SU-DHL-6 (cell line): ENCODE results near the gene SLC1A3.

ENCODE experiments used
- H2AFZ ChIP-seq: fragments of 200-600 bp; sonication (generic); 2 replicates; pipeline ENCODE4 v1.6.1; 2014; ENCODE audit warnings: low read depth, mild to moderate bottlenecking, moderate library complexity, mixed read lengths, antibody characterized with exemption, low read length; ENCODE audit not compliant: severe bottlenecking
- H3F3A ChIP-seq: fragments of 200-600 bp; shearing (Covaris generic); 2 replicates; pipeline ENCODE4 v1.6.0; 2016; ENCODE audit warnings: antibody characterized with exemption, mild to moderate bottlenecking; ENCODE audit not compliant: insufficient read depth
- H3K27ac ChIP-seq: fragments of 200-600 bp; sonication (generic); 2 replicates; pipeline ENCODE4 v1.5.1; 2016; ENCODE audit warnings: low read depth, mild to moderate bottlenecking, low read length, moderate library complexity, mixed read lengths
- H3K27me3 ChIP-seq: fragments of 200-600 bp; sonication (generic), shearing (Covaris generic); 2 replicates; pipeline ENCODE4 v1.6.0; 2014; ENCODE audit warnings: mild to moderate bottlenecking, low read length
- H3K36me3 ChIP-seq: fragments of 200-600 bp; sonication (generic); 2 replicates; pipeline ENCODE4 v1.6.1; 2014; ENCODE audit warnings: mild to moderate bottlenecking, low read length, mixed read lengths
- H3K4me2 ChIP-seq: fragments of 300-600, 200-600 bp; shearing (Covaris generic), sonication (generic); 2 replicates; pipeline ENCODE4 v1.6.0; 2014; ENCODE audit warnings: low read length, low read depth, mild to moderate bottlenecking; ENCODE audit not compliant: poor library complexity, severe bottlenecking
- H3K4me3 ChIP-seq: fragments of 200-600 bp; sonication (generic); 2 replicates; pipeline ENCODE4 v1.5.1; 2014; ENCODE audit warnings: antibody characterized with exemption, low read length, mild to moderate bottlenecking, mixed read lengths; ENCODE audit not compliant: insufficient read depth, poor library complexity, severe bottlenecking
- H3K79me2 ChIP-seq: fragments of 200-600 bp; sonication (generic); 2 replicates; pipeline ENCODE4 v1.6.1; 2014; ENCODE audit warnings: mild to moderate bottlenecking, low read length, moderate library complexity; ENCODE audit not compliant: insufficient read depth
- H3K9ac ChIP-seq: fragments of 200-600 bp; sonication (generic); 2 replicates; pipeline ENCODE4 v1.7.0; 2014; ENCODE audit warnings: mild to moderate bottlenecking, low read length
- H3K9me2 ChIP-seq: fragments of 200-600 bp; sonication (generic); replicated peaks from 2 replicates; pipeline ENCODE4 v1.6.1; 2014; ENCODE audit warnings: low read length; ENCODE audit not compliant: insufficient read depth
- H3K9me3 ChIP-seq: fragments of 200-600 bp; sonication (generic); 2 replicates; pipeline ENCODE4 v1.6.1; 2014; ENCODE audit warnings: low read length, mixed read lengths; ENCODE audit not compliant: insufficient read depth
- H4K20me1 ChIP-seq: fragments of 200-600 bp; sonication (generic); 2 replicates; pipeline ENCODE4 v1.6.1; 2014; ENCODE audit warnings: low read depth, mild to moderate bottlenecking, antibody characterized with exemption, low read length, moderate library complexity, mixed read lengths
- CTCF ChIP-seq: fragments of 200-600 bp; sonication (generic); IDR thresholded peaks from one replicate; pipeline ENCODE4 v1.5.1; 2017; ENCODE audit warnings: antibody characterized with exemption, mild to moderate bottlenecking, low read length, moderate library complexity; ENCODE audit not compliant: insufficient read depth, poor library complexity, severe bottlenecking
- EZH2phosphoT487 ChIP-seq: fragments of 200-600 bp; sonication (generic), shearing (Covaris generic); conservative IDR thresholded peaks from 2 replicates; pipeline ENCODE4 v1.6.1; 2018; ENCODE audit warnings: mild to moderate bottlenecking, antibody characterized with exemption, low read length, moderate library complexity, mixed read lengths

Gene SLC1A3

GRCh38 chr5:36694351-36694750, 87.9 kb downstream of the SLC1A3 start:
- Histone ChIP-seq H3K9me2 (no peaks in the 10 kb centered on the region), H4K20me1 (no peaks in the 10 kb centered on the region), H3F3A (0 out of 2 replicates have a peak, but pooled peaks cover 4% of the 10 kb centered on the region), H3K9me3 (no peaks in the 10 kb centered on the region), H3K27me3 (no peaks in the 10 kb centered on the region), H3K4me3 (no peak overlapping the region), H2AFZ (no peak overlapping the region), H3K27ac (no peak overlapping the region), H3K79me2 (no peaks in the 10 kb centered on the region), H3K4me2 (no peak overlapping the region), H3K36me3 (no peaks in the 10 kb centered on the region), H3K9ac (no peak overlapping the region)
- TF ChIP-seq CTCF (no peak), EZH2phosphoT487 (no peak)

GRCh38 chr5:36696059-36696673, 89.8 kb downstream of the SLC1A3 start:
- no peaks in the 10 kb centered on the region for H3K36me3 ChIP-seq
- TF ChIP-seq CTCF = peak; percentile 66
- TF ChIP-seq EZH2phosphoT487 = no peak
- no peak overlapping the region for H3K27ac ChIP-seq
- no peaks in the 10 kb centered on the region for H3K9me3 ChIP-seq
- H3K4me3 ChIP-seq = no peak overlapping the region
- no peaks in the 10 kb centered on the region for H4K20me1 ChIP-seq
- no peak overlapping the region for H2AFZ ChIP-seq
- no peaks in the 10 kb centered on the region for H3F3A ChIP-seq
- no peak overlapping the region for H3K9ac ChIP-seq
- H3K9me2 ChIP-seq = no peaks in the 10 kb centered on the region
- no peak overlapping the region for H3K4me2 ChIP-seq
- H3K79me2 ChIP-seq = no peaks in the 10 kb centered on the region
- no peaks in the 10 kb centered on the region for H3K27me3 ChIP-seq

GRCh38 chr5:36698031-36698430, 91.6 kb downstream of the SLC1A3 start:
- H3F3A ChIP-seq = 0 out of 2 replicates have a peak, but pooled peaks cover 3% of the 10 kb centered on the region
- no peak overlapping the region for H3K4me3 ChIP-seq
- no peaks in the 10 kb centered on the region for H3K79me2 ChIP-seq
- H3K4me2 ChIP-seq = no peak overlapping the region
- no peak overlapping the region for H3K9ac ChIP-seq
- H3K9me2 ChIP-seq = no peaks in the 10 kb centered on the region
- H2AFZ ChIP-seq = no peak overlapping the region
- TF ChIP-seq EZH2phosphoT487 = no peak
- TF ChIP-seq CTCF = no peak
- H3K9me3 ChIP-seq = no peaks in the 10 kb centered on the region
- no peaks in the 10 kb centered on the region for H3K36me3 ChIP-seq
- H3K27ac ChIP-seq = no peak overlapping the region
- H4K20me1 ChIP-seq = no peaks in the 10 kb centered on the region
- H3K27me3 ChIP-seq = no peaks in the 10 kb centered on the region
